T47D (cell line): ENCODE measurements around the gene ZSWIM1.

Source experiments
- DNase-seq, 2 experiments: peaks; one replicate each; pipeline versions ENCODE4 v3.0.0 to v3.0.0-alpha.2; 2011 to 2012; ENCODE audit warnings: low read depth in 1 of 2, low spot score in 1 of 2
- JUND ChIP-seq: IDR thresholded peaks from 2 replicates; pipeline ENCODE4 v1.6.1; 2012; ENCODE audit warnings: low read depth
- in situ Hi-C: cut with HindIII; loops from 2 replicates; pipeline ENCODE4 v1.10.0; 2016; ENCODE audit warnings: low sequenced_read_pairs, low pct_unique_long_range_greater_than_20kb

Gene ZSWIM1

GRCh38 chr20:45845452-45845851 is 35.6 kb upstream of the ZSWIM1 start:
- DNase-seq = no peak
- no peak for TF ChIP-seq JUND
- in situ Hi-C loops = no loop called here

- in situ Hi-C loops = no loop called here
- no peak for DNase-seq
- TF ChIP-seq JUND = no peak
Measured at GRCh38 chr20:45848421-45848820, 32.6 kb upstream of the ZSWIM1 start.

DNA sequence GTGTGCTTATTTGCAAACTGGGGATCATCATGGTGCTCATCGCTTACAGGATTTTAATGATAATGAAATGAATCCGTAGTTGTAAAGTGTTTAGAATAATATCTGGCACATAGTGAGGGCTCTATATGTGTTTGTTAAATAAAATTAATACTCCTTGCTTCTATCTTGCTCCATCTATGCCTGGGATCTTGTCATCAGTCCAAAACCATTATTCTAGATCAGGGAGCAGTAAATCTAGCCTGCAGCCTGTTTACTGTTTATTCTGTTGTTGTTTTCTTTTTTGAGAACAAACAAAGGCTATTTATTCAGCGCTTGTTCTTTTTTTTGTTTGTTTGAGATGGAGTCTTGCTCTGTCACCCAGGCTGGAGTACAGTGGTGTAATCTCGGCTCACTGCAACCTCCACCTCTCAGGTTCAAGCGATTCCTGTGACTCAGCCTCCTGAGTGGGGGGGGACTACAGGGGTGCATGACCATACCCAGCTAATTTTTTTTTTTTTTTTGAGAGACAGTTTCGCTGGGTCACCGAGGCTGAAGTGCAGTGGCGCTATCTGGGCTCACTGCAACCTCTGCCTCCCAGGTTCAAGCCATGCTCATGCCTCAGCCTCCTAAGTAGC is 32.0 kb upstream of the ZSWIM1 start:
- peak; percentile 59; the same call in 1 of the 2 replicates for TF ChIP-seq JUND
- DNase-seq = peak in 1 of 2 experiments; percentile 64
- in situ Hi-C loops = no loop called here

- DNase-seq = no peak
- in situ Hi-C loops = no loop called here
- TF ChIP-seq JUND = no peak
Measured at GRCh38 chr20:45850238-45850637, 30.8 kb upstream of the ZSWIM1 start.

DNA sequence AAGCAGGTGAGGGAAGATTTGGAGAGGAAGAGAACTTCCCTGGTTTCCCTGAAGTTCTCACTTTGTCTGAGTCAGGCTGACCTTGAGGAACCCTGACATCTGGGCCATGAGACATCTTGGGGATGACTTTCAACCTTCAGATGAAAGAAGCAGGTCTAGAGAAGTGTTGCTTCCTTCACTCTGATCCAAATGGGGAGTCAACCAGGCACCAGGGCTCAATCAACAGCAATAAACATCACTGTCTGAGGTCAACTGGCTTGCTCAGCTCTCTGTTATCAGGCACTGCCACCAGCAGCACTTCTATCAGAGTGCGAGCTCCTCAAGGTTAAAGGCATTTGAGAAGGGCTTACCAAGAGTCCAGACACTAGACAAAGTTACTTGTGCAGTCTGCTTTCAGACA is 30.1 kb upstream of the ZSWIM1 start:
- TF ChIP-seq JUND = no peak
- DNase-seq = no peak
- in situ Hi-C loops = no loop called here

- in situ Hi-C loops = no loop called here
- no peak for DNase-seq
- no peak for TF ChIP-seq JUND
Measured at GRCh38 chr20:45851501-45851900, 29.5 kb upstream of the ZSWIM1 start.

GRCh38 chr20:45852326-45852725 is 28.7 kb upstream of the ZSWIM1 start:
- in situ Hi-C loops = no loop called here
- TF ChIP-seq JUND = no peak
- no peak for DNase-seq

- in situ Hi-C loops = no loop called here
Measured at GRCh38 chr20:45853484-45853883, 27.5 kb upstream of the ZSWIM1 start.

GRCh38 chr20:45857114-45857881 is 23.7 kb upstream of the ZSWIM1 start, which contains the start of the genes ACOT8 and ZSWIM3:
Gene ACOT8, minus strand, starts transcription at chr20:45857392. Its CDS starts 77 bp downstream, at chr20:45857315.
Gene ZSWIM3, plus strand, starts transcription at chr20:45857614. Its CDS starts 212 bp downstream, at chr20:45857826.
- in situ Hi-C loops = no loop called here
- no peak for TF ChIP-seq JUND

More at GRCh38 chr20:45853484-45853883, 27.5 kb upstream of the ZSWIM1 start:
- TF ChIP-seq JUND = no peak
- DNase-seq = no peak

GRCh38 chr20:45857882-45858216 is 23.2 kb upstream of the ZSWIM1 start:
- in situ Hi-C loops = no loop called here
- DNase-seq = no peak
- TF ChIP-seq JUND = no peak

More at GRCh38 chr20:45857114-45857881, 23.7 kb upstream of the ZSWIM1 start, which contains the start of the genes ACOT8 and ZSWIM3:
- DNase-seq = peak; percentile 100

- no peak for TF ChIP-seq JUND
- in situ Hi-C loops = no loop called here
- no peak for DNase-seq
Measured at GRCh38 chr20:45859916-45860315, 21.1 kb upstream of the ZSWIM1 start.

GRCh38 chr20:45860560-45861220 is 20.3 kb upstream of the ZSWIM1 start:
- in situ Hi-C loops = no loop called here
- no peak for DNase-seq
- no peak for TF ChIP-seq JUND
